Mononuclear cell (primary cell): ENCODE data around the gene CAD. TPM values are rescaled to one million over a fixed set of nuclear protein-coding genes. Genes with fewer than 3 reads are reported as not detected.

Experiments
- H3K27me3 ChIP-seq: 2 replicates; pipeline ENCODE4 v1.6.0; 2011; ENCODE audit warnings: low read length, control low read depth; ENCODE audit not compliant: insufficient read depth
- H3K4me1 ChIP-seq: 2 replicates; pipeline ENCODE4 v1.5.1; 2011; ENCODE audit warnings: mild to moderate bottlenecking, low read length, control low read depth; ENCODE audit not compliant: insufficient read depth
- H3K4me3 ChIP-seq: 2 replicates; pipeline ENCODE4 v1.5.1; 2011; ENCODE audit warnings: mild to moderate bottlenecking, low read length, moderate library complexity
- H3K9me3 ChIP-seq: 2 replicates; pipeline ENCODE4 v1.5.1; 2011; ENCODE audit warnings: low read depth, mild to moderate bottlenecking, control low read depth, low read length
- total RNA-seq: library from RNA; depleted of rRNA; stranded (reverse); fragments of >200 nt; gene quantifications from one replicate; pipeline ENCODE4 v1.2.3, GENCODE V29; 2012

Gene CAD
- total RNA-seq, 1 donor, result 5.7 TPM

GRCh38 chr2:27236136-27236535 is 19.0 kb downstream of the CAD start:
- no peaks in the 10 kb centered on the region for H3K4me1 ChIP-seq
- H3K27me3 ChIP-seq, result no peaks in the 10 kb centered on the region
- H3K9me3 ChIP-seq, result no peaks in the 10 kb centered on the region
- H3K4me3 ChIP-seq, result no peak overlapping the region

GRCh38 chr2:27236626-27237025 is 19.5 kb downstream of the CAD start:
- no peaks in the 10 kb centered on the region for H3K4me1 ChIP-seq
- H3K27me3 ChIP-seq, result no peaks in the 10 kb centered on the region
- H3K4me3 ChIP-seq, result no peak overlapping the region
- H3K9me3 ChIP-seq, result no peaks in the 10 kb centered on the region

GRCh38 chr2:27237341-27237945 is 20.3 kb downstream of the CAD start:
- Histone ChIP-seq H3K27me3 (no peaks in the 10 kb centered on the region), H3K9me3 (no peaks in the 10 kb centered on the region), H3K4me1 (no peaks in the 10 kb centered on the region), H3K4me3 (no peak overlapping the region)

- Histone ChIP-seq H3K4me1 (no peaks in the 10 kb centered on the region), H3K9me3 (no peaks in the 10 kb centered on the region), H3K4me3 (no peak overlapping the region), H3K27me3 (no peaks in the 10 kb centered on the region)
These were observed 21.8 kb downstream of the CAD start for GRCh38 chr2:27238976-27239375.

- Histone ChIP-seq H3K27me3 (no peaks in the 10 kb centered on the region), H3K4me1 (no peaks in the 10 kb centered on the region), H3K9me3 (no peaks in the 10 kb centered on the region), H3K4me3 (no peak overlapping the region)
These were observed 23.2 kb downstream of the CAD start for GRCh38 chr2:27240406-27240805.

- Histone ChIP-seq H3K4me1 (no peaks in the 10 kb centered on the region), H3K27me3 (no peaks in the 10 kb centered on the region), H3K4me3 (no peak overlapping the region)
These were observed 24.8 kb downstream of the CAD start for GRCh38 chr2:27241761-27242613.

GRCh38 chr2:27242614-27242951 is 25.4 kb downstream of the CAD start:
- H3K4me3 ChIP-seq, result no peak overlapping the region
- no peaks in the 10 kb centered on the region for H3K9me3 ChIP-seq
- H3K4me1 ChIP-seq, result no peaks in the 10 kb centered on the region
- no peaks in the 10 kb centered on the region for H3K27me3 ChIP-seq

More at GRCh38 chr2:27241761-27242613, 24.8 kb downstream of the CAD start:
- H3K9me3 ChIP-seq, result no peaks in the 10 kb centered on the region

- no peak overlapping the region for H3K4me3 ChIP-seq
- H3K4me1 ChIP-seq, result no peaks in the 10 kb centered on the region
- no peaks in the 10 kb centered on the region for H3K9me3 ChIP-seq
- H3K27me3 ChIP-seq, result no peaks in the 10 kb centered on the region
These were observed 26.4 kb downstream of the CAD start for GRCh38 chr2:27243391-27244130.

GRCh38 chr2:27245116-27245515 is 27.9 kb downstream of the CAD start:
- H3K4me3 ChIP-seq, result no peak overlapping the region

GRCh38 chr2:27245626-27246025 is 28.5 kb downstream of the CAD start:
- Histone ChIP-seq H3K9me3 (no peaks in the 10 kb centered on the region), H3K4me3 (no peak overlapping the region), H3K27me3 (no peaks in the 10 kb centered on the region), H3K4me1 (no peaks in the 10 kb centered on the region)

More at GRCh38 chr2:27245116-27245515, 27.9 kb downstream of the CAD start:
- Histone ChIP-seq H3K4me1 (no peaks in the 10 kb centered on the region), H3K9me3 (no peaks in the 10 kb centered on the region), H3K27me3 (no peaks in the 10 kb centered on the region)

- Histone ChIP-seq H3K4me3 (no peak overlapping the region), H3K4me1 (no peaks in the 10 kb centered on the region), H3K27me3 (no peaks in the 10 kb centered on the region), H3K9me3 (no peaks in the 10 kb centered on the region)
These were observed 30.7 kb downstream of the CAD start for GRCh38 chr2:27247893-27248292.

GRCh38 chr2:27249159-27249890 is 32.2 kb downstream of the CAD start:
- Histone ChIP-seq H3K9me3 (no peaks in the 10 kb centered on the region), H3K4me1 (no peaks in the 10 kb centered on the region), H3K27me3 (peaks cover 4% of the 10 kb centered on the region), H3K4me3 (no peak overlapping the region)

GRCh38 chr2:27249891-27250651 is 32.9 kb downstream of the CAD start:
- no peaks in the 10 kb centered on the region for H3K9me3 ChIP-seq
- peaks cover 4% of the 10 kb centered on the region for H3K27me3 ChIP-seq
- H3K4me3 ChIP-seq, result no peak overlapping the region
- H3K4me1 ChIP-seq, result no peaks in the 10 kb centered on the region

GRCh38 chr2:27250652-27251379 is 33.6 kb downstream of the CAD start:
- Histone ChIP-seq H3K27me3 (peaks cover 4% of the 10 kb centered on the region), H3K9me3 (no peaks in the 10 kb centered on the region), H3K4me3 (no peak overlapping the region), H3K4me1 (no peaks in the 10 kb centered on the region)
